ENCODE results near the gene PHLDB1.

The PHLDB1 gene

GRCh38 chr11:118622376-118623268, 15.2 kb downstream of the PHLDB1 start:
- no peaks in the 10 kb centered on the region for H3K36me3 Mint-ChIP-seq (ENCODE audit: low read depth)
- H3K27ac Mint-ChIP-seq, result no peak overlapping the region
- no peak for DNase-seq
- H3K4me3 Mint-ChIP-seq, result no peak overlapping the region
- peaks cover 23% of the 10 kb centered on the region for H3K27me3 Mint-ChIP-seq
- H3K4me1 Mint-ChIP-seq (ENCODE audit: low read depth), result peaks cover 10% of the 10 kb centered on the region
- H3K9me3 Mint-ChIP-seq, result no peaks in the 10 kb centered on the region

GRCh38 chr11:118623269-118623655, 15.8 kb downstream of the PHLDB1 start:
- Mint-ChIP-seq H3K4me3 (no peak overlapping the region), H3K9me3 (no peaks in the 10 kb centered on the region), H3K4me1 (ENCODE audit: low read depth) (peaks cover 10% of the 10 kb centered on the region)

GRCh38 chr11:118625036-118625690, 17.7 kb downstream of the PHLDB1 start:
- Mint-ChIP-seq H3K27me3 (peaks cover 16% of the 10 kb centered on the region), H3K27ac (no peak overlapping the region), H3K4me3 (no peak overlapping the region), H3K36me3 (ENCODE audit: low read depth) (no peaks in the 10 kb centered on the region), H3K9me3 (no peaks in the 10 kb centered on the region), H3K4me1 (ENCODE audit: low read depth) (peaks cover 8% of the 10 kb centered on the region)
- DNase-seq, result no peak

More at GRCh38 chr11:118623269-118623655, 15.8 kb downstream of the PHLDB1 start:
- Mint-ChIP-seq H3K36me3 (ENCODE audit: low read depth) (no peaks in the 10 kb centered on the region), H3K27ac (no peak overlapping the region), H3K27me3 (peaks cover 23% of the 10 kb centered on the region)
- DNase-seq, result no peak

GRCh38 chr11:118625976-118626375, 18.6 kb downstream of the PHLDB1 start:
- Mint-ChIP-seq H3K36me3 (ENCODE audit: low read depth) (no peaks in the 10 kb centered on the region), H3K4me3 (no peak overlapping the region), H3K9me3 (no peaks in the 10 kb centered on the region), H3K27me3 (peaks cover 10% of the 10 kb centered on the region), H3K4me1 (ENCODE audit: low read depth) (peaks cover 1% of the 10 kb centered on the region), H3K27ac (no peak overlapping the region)
- no peak for DNase-seq

GRCh38 chr11:118627566-118627965, 20.2 kb downstream of the PHLDB1 start:
- Mint-ChIP-seq H3K27ac (no peak overlapping the region), H3K4me1 (ENCODE audit: low read depth) (no peaks in the 10 kb centered on the region), H3K9me3 (no peaks in the 10 kb centered on the region), H3K36me3 (ENCODE audit: low read depth) (no peaks in the 10 kb centered on the region), H3K4me3 (no peak overlapping the region), H3K27me3 (peaks cover 2% of the 10 kb centered on the region)
- DNase-seq, result no peak

- DNase-seq, result no peak
- Mint-ChIP-seq H3K4me3 (no peak overlapping the region), H3K27ac (no peak overlapping the region), H3K36me3 (ENCODE audit: low read depth) (no peaks in the 10 kb centered on the region), H3K27me3 (no peaks in the 10 kb centered on the region), H3K4me1 (ENCODE audit: low read depth) (no peaks in the 10 kb centered on the region), H3K9me3 (no peaks in the 10 kb centered on the region)
Measured at GRCh38 chr11:118628031-118628430, 20.6 kb downstream of the PHLDB1 start.

GRCh38 chr11:118628432-118628831, 21.0 kb downstream of the PHLDB1 start:
- Mint-ChIP-seq H3K9me3 (no peaks in the 10 kb centered on the region), H3K27me3 (no peaks in the 10 kb centered on the region), H3K36me3 (ENCODE audit: low read depth) (no peaks in the 10 kb centered on the region), H3K27ac (no peak overlapping the region), H3K4me1 (ENCODE audit: low read depth) (no peaks in the 10 kb centered on the region), H3K4me3 (no peak overlapping the region)
- no peak for DNase-seq

GRCh38 chr11:118628861-118629549, 21.6 kb downstream of the PHLDB1 start:
- Mint-ChIP-seq H3K36me3 (ENCODE audit: low read depth) (no peaks in the 10 kb centered on the region), H3K27me3 (no peaks in the 10 kb centered on the region), H3K4me1 (ENCODE audit: low read depth) (no peaks in the 10 kb centered on the region), H3K27ac (no peak overlapping the region), H3K9me3 (no peaks in the 10 kb centered on the region), H3K4me3 (no peak overlapping the region)
- no peak for DNase-seq

GRCh38 chr11:118629761-118630661, 22.6 kb downstream of the PHLDB1 start:
- no peaks in the 10 kb centered on the region for H3K9me3 Mint-ChIP-seq
- H3K36me3 Mint-ChIP-seq (ENCODE audit: low read depth), result no peaks in the 10 kb centered on the region
- H3K27ac Mint-ChIP-seq, result no peak overlapping the region
- no peaks in the 10 kb centered on the region for H3K27me3 Mint-ChIP-seq
- DNase-seq, result no peak
- no peak overlapping the region for H3K4me3 Mint-ChIP-seq
- H3K4me1 Mint-ChIP-seq (ENCODE audit: low read depth), result no peaks in the 10 kb centered on the region

- Mint-ChIP-seq H3K36me3 (ENCODE audit: low read depth) (no peaks in the 10 kb centered on the region), H3K27ac (no peak overlapping the region), H3K4me3 (no peak overlapping the region), H3K9me3 (no peaks in the 10 kb centered on the region), H3K27me3 (no peaks in the 10 kb centered on the region), H3K4me1 (ENCODE audit: low read depth) (no peaks in the 10 kb centered on the region)
- no peak for DNase-seq
Measured at GRCh38 chr11:118631142-118631909, 23.9 kb downstream of the PHLDB1 start.

GRCh38 chr11:118632577-118633318, 25.3 kb downstream of the PHLDB1 start:
- H3K27me3 Mint-ChIP-seq, result no peaks in the 10 kb centered on the region

GRCh38 chr11:118633319-118633690, 25.9 kb downstream of the PHLDB1 start:
- Mint-ChIP-seq H3K36me3 (ENCODE audit: low read depth) (no peaks in the 10 kb centered on the region), H3K4me3 (no peak overlapping the region), H3K27me3 (no peaks in the 10 kb centered on the region), H3K9me3 (no peaks in the 10 kb centered on the region), H3K4me1 (ENCODE audit: low read depth) (no peaks in the 10 kb centered on the region), H3K27ac (no peak overlapping the region)
- no peak for DNase-seq

More at GRCh38 chr11:118632577-118633318, 25.3 kb downstream of the PHLDB1 start:
- Mint-ChIP-seq H3K36me3 (ENCODE audit: low read depth) (no peaks in the 10 kb centered on the region), H3K4me1 (ENCODE audit: low read depth) (no peaks in the 10 kb centered on the region), H3K9me3 (no peaks in the 10 kb centered on the region), H3K4me3 (no peak overlapping the region), H3K27ac (no peak overlapping the region)
- DNase-seq, result no peak

- Mint-ChIP-seq H3K27me3 (no peaks in the 10 kb centered on the region), H3K9me3 (no peaks in the 10 kb centered on the region), H3K4me1 (ENCODE audit: low read depth) (no peaks in the 10 kb centered on the region), H3K4me3 (no peak overlapping the region), H3K27ac (no peak overlapping the region), H3K36me3 (ENCODE audit: low read depth) (no peaks in the 10 kb centered on the region)
- DNase-seq, result no peak
Measured at GRCh38 chr11:118633979-118634378, 26.6 kb downstream of the PHLDB1 start.

Measured in activated T-cell treated with anti-CD3 and anti-CD28 coated beads, Interleukin-2, amount 50 U/mL, for 24 hours (primary cell).